ENCODE data around the gene PTK6.
A peak's percentile ranks its signal among the peaks of the same experiment; 100 is the strongest.

Gene PTK6

GRCh38 chr20:63505723-63506122, 31.5 kb downstream of the PTK6 start:
- no peak for DNase-seq (ENCODE audit: low read depth)

GRCh38 chr20:63505281-63505680, 31.9 kb downstream of the PTK6 start:
- DNase-seq (ENCODE audit: low read depth) = no peak

GRCh38 chr20:63504642-63505041, 32.5 kb downstream of the PTK6 start:
- no peak for DNase-seq (ENCODE audit: low read depth)

- no peak for DNase-seq (ENCODE audit: low read depth)
Measured at GRCh38 chr20:63503524-63503923, 33.7 kb downstream of the PTK6 start.

GRCh38 chr20:63502671-63503172, 34.5 kb downstream of the PTK6 start:
- DNase-seq (ENCODE audit: low read depth) = no peak

GRCh38 chr20:63501818-63502670, 35.1 kb downstream of the PTK6 start:
- no peak for DNase-seq (ENCODE audit: low read depth)

- DNase-seq (ENCODE audit: low read depth) = no peak
Measured at GRCh38 chr20:63500902-63501817, 36.0 kb downstream of the PTK6 start.

- no peak for DNase-seq (ENCODE audit: low read depth)
Measured at GRCh38 chr20:63500151-63500901, 36.9 kb downstream of the PTK6 start.

- DNase-seq (ENCODE audit: low read depth) = no peak
Measured at GRCh38 chr20:63499338-63499969, 37.7 kb downstream of the PTK6 start.

GRCh38 chr20:63498960-63499337, 38.2 kb downstream of the PTK6 start, which contains the start of gene EEF1A2:
TSS of gene EEF1A2 (minus strand) at chr20:63499083. CDS start at chr20:63497763, 1,320 bp downstream.
- peak; percentile 41 for DNase-seq (ENCODE audit: low read depth)

GRCh38 chr20:63497946-63498935, 38.9 kb downstream of the PTK6 start:
- no peak for DNase-seq (ENCODE audit: low read depth)

- no peak for DNase-seq (ENCODE audit: low read depth)
Measured at GRCh38 chr20:63497138-63497945, 39.8 kb downstream of the PTK6 start.

GRCh38 chr20:63496596-63497120, 40.5 kb downstream of the PTK6 start:
- DNase-seq (ENCODE audit: low read depth) = no peak

GRCh38 chr20:63495741-63496595, 41.2 kb downstream of the PTK6 start:
- DNase-seq (ENCODE audit: low read depth) = peak; percentile 65

GRCh38 chr20:63495167-63495720, 41.9 kb downstream of the PTK6 start:
- no peak for DNase-seq (ENCODE audit: low read depth)

- DNase-seq (ENCODE audit: low read depth) = no peak
Measured at GRCh38 chr20:63494420-63495166, 42.6 kb downstream of the PTK6 start.

GRCh38 chr20:63494084-63494419, 43.1 kb downstream of the PTK6 start:
- DNase-seq (ENCODE audit: low read depth) = no peak

All from activated T-helper 9 cell treated with anti-CD3 and anti-CD28 coated beads, Interleukin-2, amount 50 U/mL, for 16 hours (primary cell).